NCI-H1436 treated with DMSO at 0.1 percent for 48 hours (cell line): ENCODE results near the gene MTG2.

ENCODE experiments used
- DNase-seq: peaks from one replicate; lab custom pipeline; 2025; lab: John Stamatoyannopoulos, UW

MTG2 gene

GRCh38 chr20:62183426-62184142 lies 756 bp downstream of the MTG2 start:
- DNase-seq: no peak

DNA sequence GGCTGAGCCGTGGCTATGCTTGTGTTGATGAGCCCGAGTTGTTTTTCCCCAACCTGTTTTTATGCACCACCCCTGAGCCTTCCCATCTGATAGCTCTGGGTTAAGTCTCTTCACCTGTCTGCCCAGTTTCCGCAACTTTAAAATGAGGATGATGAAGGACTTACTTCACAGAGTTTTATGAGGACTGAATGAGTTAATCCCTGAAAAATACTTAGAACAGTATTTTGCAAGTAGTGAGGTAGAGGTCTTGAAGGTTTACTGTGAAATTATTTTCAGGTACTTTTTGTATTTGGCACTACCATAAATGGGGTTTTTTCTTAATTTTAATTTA lies 3.2 kb downstream of the MTG2 start:
- DNase-seq: no peak

- DNase-seq: no peak
Observed at GRCh38 chr20:62186887-62187866, 4.3 kb downstream of the MTG2 start.

DNA sequence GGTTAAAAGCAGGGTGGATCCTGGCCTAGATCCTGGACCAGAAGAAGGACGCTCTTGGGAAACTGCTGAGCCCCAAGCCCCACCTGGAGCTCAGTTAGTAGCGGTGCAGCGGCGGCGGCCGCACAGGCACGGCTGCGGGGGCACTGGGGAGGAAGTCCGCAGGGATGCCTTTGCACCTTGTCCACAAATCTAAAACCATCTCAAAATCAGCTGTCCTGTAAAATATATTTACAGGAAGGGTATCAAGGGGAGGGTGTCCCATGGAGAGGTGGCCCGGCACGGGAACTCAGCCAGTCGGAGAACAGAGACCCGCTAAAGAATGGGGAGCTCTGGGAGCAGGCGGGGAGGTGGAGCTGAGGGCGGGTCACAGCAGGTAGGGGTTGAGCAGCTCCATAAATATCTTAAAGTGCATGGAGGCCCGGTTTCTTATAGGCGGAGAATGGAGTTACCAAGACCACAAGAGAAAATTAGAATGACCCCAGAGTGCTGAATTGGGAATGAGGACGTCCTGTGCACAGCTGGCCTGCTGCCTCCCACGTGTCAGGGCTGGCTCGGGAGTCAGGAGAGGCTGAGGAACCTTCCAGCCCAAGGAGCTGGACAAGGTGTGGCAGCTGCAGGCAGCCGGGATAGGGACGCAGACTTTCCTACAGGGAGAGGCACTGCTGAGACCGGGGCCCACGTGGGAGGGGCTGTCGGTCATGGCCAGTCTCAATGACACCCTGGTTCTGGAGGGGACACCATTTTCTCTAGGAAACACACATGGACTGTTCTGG lies 8.0 kb downstream of the MTG2 start:
- DNase-seq: no peak

DNA sequence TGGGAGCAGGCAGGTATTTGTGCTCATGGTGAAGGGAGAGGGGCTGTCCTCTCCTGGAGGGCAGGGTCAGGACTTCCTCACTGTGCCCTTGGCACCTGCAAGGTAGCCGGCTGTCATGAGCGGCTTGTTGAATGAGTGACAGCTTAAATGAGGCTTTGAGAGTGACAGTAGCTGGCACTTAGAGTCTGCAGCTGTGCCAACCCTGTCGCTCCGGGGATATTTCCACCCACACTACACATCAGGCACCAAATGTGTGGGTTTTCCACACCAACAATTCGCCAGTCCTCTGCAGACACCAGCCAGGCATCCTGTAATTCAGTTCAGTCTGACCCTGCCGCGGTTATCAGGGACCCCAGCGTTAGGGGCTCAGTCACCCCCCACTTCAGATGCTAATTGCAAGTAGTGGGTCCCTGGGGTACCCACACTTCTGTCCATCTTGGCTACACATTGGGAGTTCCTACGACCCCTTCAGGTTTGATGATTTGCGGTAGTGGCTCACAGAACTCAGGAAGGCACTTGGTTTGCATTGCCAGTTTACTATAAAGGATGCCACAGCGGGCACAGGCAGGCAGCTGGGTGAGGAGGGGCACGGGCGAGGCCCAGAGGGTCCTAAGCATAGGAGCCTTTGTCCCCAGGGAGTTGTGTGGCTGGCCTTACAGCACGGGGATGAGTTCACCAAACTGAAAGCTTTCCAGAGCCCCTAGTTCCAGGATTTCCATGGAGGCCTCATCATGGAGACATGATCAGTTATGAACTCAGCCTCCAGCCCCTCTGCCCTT lies 9.1 kb downstream of the MTG2 start:
- DNase-seq: no peak

- DNase-seq: no peak
Observed at GRCh38 chr20:62192635-62193034, 9.8 kb downstream of the MTG2 start.

GRCh38 chr20:62193079-62194025 lies 10.5 kb downstream of the MTG2 start:
- no peak for DNase-seq

- no peak for DNase-seq
Observed at GRCh38 chr20:62195075-62195405, 12.2 kb downstream of the MTG2 start.

DNA sequence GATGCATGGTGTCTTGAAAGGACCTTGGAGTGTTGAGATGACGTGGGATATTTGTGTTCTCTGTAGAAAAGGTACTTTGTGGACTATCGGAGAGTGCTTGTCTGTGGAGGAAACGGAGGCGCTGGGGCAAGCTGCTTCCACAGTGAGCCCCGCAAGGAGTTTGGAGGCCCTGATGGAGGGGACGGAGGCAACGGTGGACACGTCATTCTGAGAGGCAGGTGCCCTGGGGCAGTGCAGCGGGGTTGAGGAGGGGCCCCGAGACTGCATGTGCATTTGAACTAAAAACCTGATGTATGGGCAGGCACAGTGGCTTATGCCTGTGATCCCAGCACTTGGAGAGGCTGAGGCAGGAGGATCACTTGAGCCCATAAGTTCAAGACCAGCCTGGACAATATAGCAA lies 12.9 kb downstream of the MTG2 start:
- no peak for DNase-seq

- no peak for DNase-seq
Observed at GRCh38 chr20:62196286-62196685, 13.5 kb downstream of the MTG2 start.

GRCh38 chr20:62197311-62197710 lies 14.5 kb downstream of the MTG2 start:
- DNase-seq: no peak

DNA sequence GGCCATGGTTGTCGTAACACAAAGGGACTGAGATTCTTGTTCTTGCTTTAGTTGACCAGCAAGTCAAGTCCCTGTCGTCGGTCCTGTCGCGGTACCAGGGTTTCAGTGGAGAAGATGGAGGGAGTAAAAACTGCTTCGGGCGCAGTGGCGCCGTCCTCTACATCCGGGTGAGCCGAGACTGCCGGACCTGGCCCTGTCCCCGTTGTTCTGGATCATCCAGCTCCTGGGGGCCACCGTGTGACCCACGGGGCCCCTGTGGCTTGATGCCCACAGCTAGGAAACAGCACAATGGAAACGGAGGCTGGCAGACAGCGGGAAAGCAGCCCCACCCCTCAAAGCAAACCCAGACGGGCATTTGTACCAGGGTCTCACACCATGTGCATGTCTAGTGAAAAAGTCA lies 15.0 kb downstream of the MTG2 start:
- DNase-seq: no peak

- no peak for DNase-seq
Observed at GRCh38 chr20:62198496-62198895, 15.7 kb downstream of the MTG2 start.

DNA sequence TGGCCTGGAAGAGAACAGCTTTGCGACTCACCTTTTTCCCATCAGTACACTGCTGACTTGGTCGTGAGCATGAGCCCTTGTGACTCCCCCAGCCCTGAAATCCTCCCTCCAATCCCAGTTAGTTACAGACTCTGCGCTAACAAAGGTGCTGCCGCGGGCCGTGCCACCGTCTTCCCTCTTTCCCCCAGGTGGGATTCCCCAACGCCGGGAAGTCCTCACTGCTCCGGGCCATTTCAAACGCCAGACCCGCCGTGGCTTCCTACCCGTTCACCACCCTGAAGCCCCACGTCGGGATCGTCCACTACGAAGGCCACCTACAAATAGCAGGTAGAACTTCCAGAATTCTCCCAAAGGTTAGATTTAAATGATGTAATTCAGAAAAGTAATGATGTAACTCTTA lies 16.1 kb downstream of the MTG2 start:
- DNase-seq: no peak

DNA sequence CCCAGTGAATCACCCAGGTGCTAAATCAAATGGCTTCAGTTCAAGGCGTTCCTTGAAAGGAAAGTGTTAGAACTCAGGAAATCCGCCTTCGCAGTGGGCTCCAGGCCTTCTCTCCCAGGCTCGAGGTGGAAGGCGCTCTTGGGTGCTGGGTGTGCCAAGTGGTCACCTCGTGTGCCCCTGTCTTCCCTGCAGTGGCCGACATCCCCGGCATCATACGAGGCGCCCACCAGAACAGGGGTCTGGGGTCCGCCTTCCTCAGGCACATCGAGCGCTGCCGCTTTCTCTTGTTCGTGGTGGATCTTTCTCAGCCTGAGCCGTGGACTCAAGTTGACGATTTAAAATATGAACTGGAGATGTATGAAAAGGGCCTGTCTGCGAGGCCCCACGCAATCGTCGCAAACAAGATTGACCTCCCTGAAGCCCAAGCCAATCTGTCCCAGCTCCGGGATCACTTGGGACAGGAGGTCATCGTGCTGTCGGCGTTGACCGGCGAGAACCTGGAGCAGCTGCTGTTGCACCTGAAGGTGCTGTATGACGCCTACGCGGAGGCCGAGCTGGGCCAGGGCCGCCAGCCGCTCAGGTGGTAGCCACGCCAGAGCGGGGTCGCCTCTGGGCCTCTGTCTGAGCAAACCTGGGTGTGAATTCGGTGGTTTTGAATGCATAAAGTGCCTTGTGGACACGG lies 17.8 kb downstream of the MTG2 start:
- no peak for DNase-seq

GRCh38 chr20:62201173-62202082 lies 18.6 kb downstream of the MTG2 start:
- DNase-seq: no peak

DNA sequence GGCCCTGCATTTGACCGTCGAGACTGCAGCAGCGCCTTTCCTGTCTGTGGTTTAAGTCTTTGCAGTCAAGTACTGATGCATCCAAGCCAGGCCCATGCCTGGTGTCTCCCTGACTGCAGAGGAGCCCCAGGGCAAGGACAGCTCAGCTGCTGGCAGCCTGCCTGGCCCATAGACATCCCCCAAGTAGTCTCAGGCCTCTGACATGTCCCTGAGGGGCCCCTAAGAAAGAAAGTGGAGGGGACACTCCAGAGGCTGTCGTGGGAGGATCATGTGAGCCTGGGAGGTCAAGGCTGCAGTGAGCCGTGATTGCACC lies 19.2 kb downstream of the MTG2 start:
- no peak for DNase-seq

- no peak for DNase-seq
Observed at GRCh38 chr20:62202676-62203377, 20.0 kb downstream of the MTG2 start.
